AG04450 (cell line): ENCODE data around the gene PXDN. TPM values are rescaled to one million over a fixed set of nuclear protein-coding genes. Genes with fewer than 3 reads are reported as not detected.
A peak's percentile ranks its signal among the peaks of the same experiment; 100 is the strongest.
"Not testable (repeated sequence)": the region's sequence is repeated elsewhere in the genome, so short reads cannot be mapped to it uniquely, and the experiment has no call there.

Experiments used
- CTCF ChIA-PET: fragments of 300-600, 350-600 bp; formaldehyde crosslinking; extraction: SDS; loops from one replicate; lab custom pipeline; 2022; ENCODE audit warnings: antibody characterized with exemption, inconsistent platforms; lab: Charles Lee
- POLR2A ChIA-PET: fragments of 350-600 bp; formaldehyde crosslinking; extraction: SDS; loops from one replicate; lab custom pipeline; 2021; ENCODE audit warnings: antibody characterized with exemption, inconsistent platforms; lab: Yijun Ruan, JAX
- DNase-seq: peaks from one replicate; pipeline ENCODE4 v3.0.0-alpha.2; 2011; ENCODE audit warnings: low read depth, low spot score
- H3K27ac ChIP-seq: one replicate; pipeline ENCODE4 v1.5.1; 2012; ENCODE audit warnings: low read depth, low read length, control low read depth
- H3K27me3 ChIP-seq: one replicate; pipeline ENCODE4 v1.6.0; 2012; ENCODE audit warnings: low read length; ENCODE audit not compliant: control insufficient read depth, insufficient read depth
- H3K4me3 ChIP-seq: 2 replicates; pipeline ENCODE4 v1.5.1; 2011; ENCODE audit warnings: mild to moderate bottlenecking, low read depth, low read length, control low read depth
- H3K9me3 ChIP-seq: 2 replicates; pipeline ENCODE4 v1.5.1; 2012; ENCODE audit warnings: low read length; ENCODE audit not compliant: control insufficient read depth, insufficient read depth
- polyA plus RNA-seq: library from polyadenylated mRNA; depleted of rRNA; stranded (reverse); fragments of >200 nt; gene quantifications from 2 replicates; pipeline ENCODE4 v1.2.3, GENCODE V29; 2011
- TF ChIP-seq, protein P1 (sequence below): IDR thresholded peaks from 2 replicates; pipeline ENCODE4 v1.5.1; 2011; ENCODE audit warnings: low read depth, low read length, control low read depth, inconsistent platforms

Gene PXDN
- polyA plus RNA-seq, 1 experiment, result 271 TPM

DNA sequence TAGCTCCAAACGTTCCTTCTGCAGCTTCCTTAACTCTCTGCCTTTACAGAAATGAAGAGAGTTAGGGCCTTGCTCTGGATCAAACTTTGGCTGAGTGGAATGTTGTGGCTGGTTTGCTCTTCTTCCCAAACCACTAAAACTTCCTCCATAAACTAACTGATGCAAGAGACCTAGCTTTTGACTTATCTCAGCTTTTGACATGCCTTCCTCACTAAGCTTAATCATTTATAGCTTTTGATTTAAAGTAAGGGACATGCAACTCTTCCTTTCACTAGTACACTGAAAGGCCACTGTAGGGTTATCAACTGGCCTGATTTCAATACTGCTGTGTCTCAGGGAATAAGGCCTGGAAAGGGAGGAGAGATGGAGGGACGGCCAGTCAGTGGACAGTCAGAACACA lies 8.3 kb downstream of the PXDN start:
- TF ChIP-seq, protein P1, sequence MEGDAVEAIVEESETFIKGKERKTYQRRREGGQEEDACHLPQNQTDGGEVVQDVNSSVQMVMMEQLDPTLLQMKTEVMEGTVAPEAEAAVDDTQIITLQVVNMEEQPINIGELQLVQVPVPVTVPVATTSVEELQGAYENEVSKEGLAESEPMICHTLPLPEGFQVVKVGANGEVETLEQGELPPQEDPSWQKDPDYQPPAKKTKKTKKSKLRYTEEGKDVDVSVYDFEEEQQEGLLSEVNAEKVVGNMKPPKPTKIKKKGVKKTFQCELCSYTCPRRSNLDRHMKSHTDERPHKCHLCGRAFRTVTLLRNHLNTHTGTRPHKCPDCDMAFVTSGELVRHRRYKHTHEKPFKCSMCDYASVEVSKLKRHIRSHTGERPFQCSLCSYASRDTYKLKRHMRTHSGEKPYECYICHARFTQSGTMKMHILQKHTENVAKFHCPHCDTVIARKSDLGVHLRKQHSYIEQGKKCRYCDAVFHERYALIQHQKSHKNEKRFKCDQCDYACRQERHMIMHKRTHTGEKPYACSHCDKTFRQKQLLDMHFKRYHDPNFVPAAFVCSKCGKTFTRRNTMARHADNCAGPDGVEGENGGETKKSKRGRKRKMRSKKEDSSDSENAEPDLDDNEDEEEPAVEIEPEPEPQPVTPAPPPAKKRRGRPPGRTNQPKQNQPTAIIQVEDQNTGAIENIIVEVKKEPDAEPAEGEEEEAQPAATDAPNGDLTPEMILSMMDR, result no peak
- Histone ChIP-seq H3K9me3 (peaks cover 14% of the 10 kb centered on the region), H3K27ac (peak overlapping the region; percentile 94), H3K4me3 (no peak overlapping the region), H3K27me3 (no peaks in the 10 kb centered on the region)
- DNase-seq, result no peak
- CTCF ChIA-PET, result interaction anchor here (1.2 to 6.6 kb wide), 4 partner anchors 15 to 182 kb away, joined by 3 to 53 read pairs (median 6); no protein-coding TSS in a partner anchor
- POLR2A ChIA-PET, result no interaction called here

- DNase-seq, H3K27ac ChIP-seq, H3K4me3 ChIP-seq, H3K27me3 ChIP-seq: not testable (repeated sequence)
- ChIA-PET CTCF (interaction anchor here (0.7 to 6.6 kb wide), 4 partner anchors 17 to 182 kb away, joined by 3 to 53 read pairs (median 5); no protein-coding TSS in a partner anchor), POLR2A (interaction anchor here (0.7 kb wide), 1 partner anchor 32 kb away, joined by 3 read pairs; no protein-coding TSS in a partner anchor)
- peaks cover 14% of the 10 kb centered on the region for H3K9me3 ChIP-seq
Measured at GRCh38 chr2:1733298-1733697, 11.0 kb downstream of the PXDN start.

DNA sequence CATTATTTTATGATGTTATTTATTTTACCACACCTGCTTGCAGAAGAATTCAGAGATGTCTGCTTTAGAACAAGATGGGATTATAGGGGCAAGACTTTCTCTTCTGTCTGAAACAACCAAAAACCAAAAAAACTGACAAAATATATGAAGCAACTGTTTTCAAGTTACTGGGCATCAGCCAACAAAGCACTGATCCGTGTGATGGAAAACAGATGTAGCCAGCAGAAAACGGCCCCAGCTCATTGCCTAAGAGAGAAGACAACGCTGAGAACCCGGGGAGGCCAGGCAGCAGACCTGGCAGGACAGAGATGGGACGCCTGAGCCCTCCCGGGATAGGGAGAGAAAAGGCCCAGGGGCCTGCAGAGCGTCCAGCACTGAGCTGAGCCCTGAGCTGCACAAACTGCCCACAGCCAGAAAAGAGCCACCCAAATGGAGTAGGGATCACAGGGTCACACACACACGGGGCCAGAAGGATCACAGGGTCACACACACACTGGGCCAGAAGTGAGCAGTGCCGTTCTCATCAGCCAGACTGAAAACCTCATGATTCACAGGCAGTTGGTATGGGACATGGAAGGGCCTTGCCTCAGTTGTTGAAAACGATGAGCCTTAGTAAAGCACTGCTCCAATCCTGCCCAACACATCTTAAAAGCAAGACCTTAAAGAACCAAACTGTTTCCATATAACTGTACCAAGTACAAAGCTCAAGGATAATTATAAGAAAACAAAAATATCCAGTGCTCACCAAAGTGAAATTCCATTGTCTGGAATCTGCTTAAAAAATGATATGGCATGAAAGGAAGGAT lies 12.1 kb downstream of the PXDN start:
- Histone ChIP-seq H3K9me3 (peaks cover 14% of the 10 kb centered on the region), H3K4me3 (peak overlapping the region; percentile 39), H3K27ac (peak overlapping the region; percentile 99), H3K27me3 (no peaks in the 10 kb centered on the region)
- TF ChIP-seq, protein P1, result no peak
- CTCF ChIA-PET, result interaction anchor here (1.6 to 4.9 kb wide), 5 partner anchors 10 to 85 kb away, joined by 3 to 38 read pairs (median 8); no protein-coding TSS in a partner anchor
- DNase-seq, result peak; percentile 93
- POLR2A ChIA-PET, result interaction anchor here (1.5 to 3.2 kb wide), 14 partner anchors 7 to 85 kb away, joined by 6 to 36 read pairs (median 12); partner anchors contain the start of gene PXDN

DNA sequence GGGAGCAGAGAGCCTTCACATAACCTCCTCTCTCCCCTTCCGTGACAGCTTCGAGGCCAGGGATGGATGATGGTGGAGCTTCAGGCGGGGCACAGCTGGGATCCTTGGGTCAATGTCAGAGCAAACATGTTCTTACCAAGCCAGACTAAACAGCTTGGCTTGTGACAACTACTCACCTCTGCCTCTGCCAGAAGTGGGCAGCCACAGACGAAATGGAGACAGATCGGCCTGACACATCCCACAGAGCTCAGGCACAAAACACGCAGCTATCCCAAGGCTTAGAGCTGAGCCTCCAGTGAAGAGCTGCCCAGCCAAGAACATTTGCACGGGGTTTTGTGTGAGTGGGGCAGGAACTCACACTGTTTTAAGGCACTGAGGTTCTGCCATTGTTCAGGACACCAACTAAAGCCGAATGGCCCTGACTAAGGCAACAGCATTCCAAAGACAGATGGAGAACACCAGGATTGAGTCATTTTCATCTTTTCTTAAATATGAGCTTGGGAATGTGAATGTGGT lies 12.8 kb downstream of the PXDN start:
- POLR2A ChIA-PET, result interaction anchor here (1.0 to 3.2 kb wide), 16 partner anchors 8 to 87 kb away, joined by 3 to 36 read pairs (median 12); partner anchors contain the start of gene PXDN
- H3K27me3 ChIP-seq, result no peaks in the 10 kb centered on the region
- CTCF ChIA-PET, result interaction anchor here (1.2 to 4.9 kb wide), 6 partner anchors 10 to 85 kb away, joined by 3 to 38 read pairs (median 6); no protein-coding TSS in a partner anchor

More for the DNA sequence above, 12.8 kb downstream of the PXDN start:
- DNase-seq, result peak; percentile 70
- Histone ChIP-seq H3K4me3 (peak overlapping the region; percentile 49), H3K9me3 (peaks cover 14% of the 10 kb centered on the region), H3K27ac (peak overlapping the region; percentile 99)
- TF ChIP-seq, protein P1, result no peak
